Tibial nerve (tissue), 4 donors: ENCODE measurements around the gene AUH. TPM values are rescaled to one million over a fixed set of nuclear protein-coding genes. Genes with fewer than 3 reads are reported as not detected.

Source experiments
- DNase-seq, 2 donors: peaks; one replicate each; pipeline ENCODE4 v3.0.0-alpha.2; 2019; ENCODE audit warnings: low spot score in 2 of 2
- H3K27ac ChIP-seq, 4 donors: fragments of 200-600 bp; sonication (generic) in 3 of 4; one replicate each; pipeline ENCODE4 v1.5.1; 2017 to 2019; ENCODE audit warnings: mild to moderate bottlenecking in 1 of 4
- H3K27me3 ChIP-seq, 2 donors: fragments of 200-600 bp; sonication (generic) in 1 of 2; one replicate each; pipeline versions ENCODE4 v1.5.1 to v1.6.0; 2017 to 2019
- H3K36me3 ChIP-seq, 3 donors: fragments of 200-600 bp; sonication (generic); one replicate each; pipeline ENCODE4 v1.5.1; 2018 to 2019
- H3K4me1 ChIP-seq, 4 donors: fragments of 200-600 bp; sonication (generic) in 3 of 4; one replicate each; pipeline ENCODE4 v1.5.1; 2017 to 2019
- H3K4me3 ChIP-seq, 4 donors: fragments of 200-600 bp; sonication (generic) in 3 of 4; one replicate each; pipeline ENCODE4 v1.5.1; 2017 to 2019; ENCODE audit warnings: mild to moderate bottlenecking in 1 of 4, moderate library complexity in 1 of 4
- H3K9me3 ChIP-seq, 4 donors: fragments of 200-600 bp; sonication (generic) in 3 of 4; one replicate each; pipeline ENCODE4 v1.5.1; 2017 to 2019
- CTCF ChIP-seq, 5 experiments: fragments of 200-600 bp in 3 of 5; fragments of 450-650 bp in 2 of 5; sonication (generic) in 3 of 5; IDR thresholded peaks; one replicate each; pipeline ENCODE4 v1.5.1; 2016 to 2019; ENCODE audit warnings: antibody characterized with exemption in 5 of 5, mild to moderate bottlenecking in 3 of 5, moderate library complexity in 2 of 5
- EP300 ChIP-seq, 2 donors: sonication (generic); formaldehyde crosslinking; IDR thresholded peaks; one replicate each; pipeline ENCODE4 v1.6.1; 2017; ENCODE audit warnings: antibody characterized with exemption in 2 of 2, mild to moderate bottlenecking in 1 of 2
- POLR2A ChIP-seq, 2 donors: fragments of 450-650 bp; IDR thresholded peaks; one replicate each; pipeline ENCODE4 v1.6.1; 2017; ENCODE audit warnings: antibody characterized with exemption in 2 of 2, mild to moderate bottlenecking in 2 of 2, moderate library complexity in 2 of 2
- WGBS, 2 donors: methylation state at CpG; one replicate each; pipeline ENCODE4 v1.1.5; 2018; 5-methylcytosine and 5-hydroxymethylcytosine counted together
- total RNA-seq, 4 donors: library from RNA; depleted of rRNA; stranded (reverse); fragments of >200 nt; gene quantifications; one replicate each; pipeline ENCODE4 v1.1.0, GENCODE V29; 2016

The AUH gene
- total RNA-seq, 4 donors from 2014 or later: 40.5 to 70.1 (median 44.9) TPM

GRCh38 chr9:91359734-91360470 lies 1.8 kb downstream of the AUH start:
- Histone ChIP-seq H3K4me1 (peaks cover 0 to 62% (median 13%) of the 10 kb centered on the region in 4 donors), H3K4me3 (peak overlapping the region in 2 of 4 donors; percentile 89 to 99), H3K9me3 (no peaks in the 10 kb centered on the region), H3K27ac (peak overlapping the region in 3 of 4 donors; percentile 93 to 97 (median 96)), H3K36me3 (no peaks in the 10 kb centered on the region), H3K27me3 (no peaks in the 10 kb centered on the region)
- no peak for DNase-seq
- no peak for TF ChIP-seq POLR2A (IDR thresholded peaks at IDR 0.05)
- TF ChIP-seq CTCF (IDR thresholded peaks at IDR 0.05): no peak
- no peak for TF ChIP-seq EP300 (IDR thresholded peaks at IDR 0.05)
- 72 to 73% methylated on average over 7 of the region's 7 CpGs for WGBS, 2 donors

- Histone ChIP-seq H3K27me3 (no peaks in the 10 kb centered on the region), H3K4me1 (peaks cover 0 to 68% (median 15%) of the 10 kb centered on the region in 4 donors), H3K27ac (peak overlapping the region in 1 of 4 donors; percentile 36), H3K4me3 (no peak overlapping the region), H3K9me3 (no peaks in the 10 kb centered on the region), H3K36me3 (peaks cover 0 to 6% (median 4%) of the 10 kb centered on the region in 3 donors)
- WGBS, 2 donors: 64 to 70% methylated on average over 2 of the region's 2 CpGs
- DNase-seq: no peak
- TF ChIP-seq EP300 (IDR thresholded peaks at IDR 0.05): no peak
Observed at GRCh38 chr9:91359083-91359482, 2.6 kb downstream of the AUH start.

GRCh38 chr9:91354881-91355280 lies 6.8 kb downstream of the AUH start:
- TF ChIP-seq CTCF (IDR thresholded peaks at IDR 0.05): no peak
- no peak for TF ChIP-seq POLR2A (IDR thresholded peaks at IDR 0.05)
- no peak for TF ChIP-seq EP300 (IDR thresholded peaks at IDR 0.05)
- Histone ChIP-seq H3K9me3 (no peaks in the 10 kb centered on the region), H3K27me3 (no peaks in the 10 kb centered on the region), H3K36me3 (peaks cover 0 to 30% (median 6%) of the 10 kb centered on the region in 3 donors), H3K4me1 (peaks cover 2 to 54% (median 8%) of the 10 kb centered on the region in 4 donors), H3K27ac (peak overlapping the region in 2 of 4 donors; percentile 18 to 47), H3K4me3 (no peak overlapping the region)
- no peak for DNase-seq
- WGBS, 2 donors: 88 to 93% methylated on average over 1 of the region's 1 CpG

GRCh38 chr9:91349115-91349555 lies 12.6 kb downstream of the AUH start:
- H3K9me3 ChIP-seq: no peaks in the 10 kb centered on the region
- no peak overlapping the region for H3K4me3 ChIP-seq
- H3K27me3 ChIP-seq: no peaks in the 10 kb centered on the region
- peaks cover 0 to 3% (median 1%) of the 10 kb centered on the region in 4 donors for H3K4me1 ChIP-seq
- H3K27ac ChIP-seq: no peak overlapping the region
- no peak for TF ChIP-seq CTCF (IDR thresholded peaks at IDR 0.05)
- no peak for TF ChIP-seq POLR2A (IDR thresholded peaks at IDR 0.05)
- TF ChIP-seq EP300 (IDR thresholded peaks at IDR 0.05): no peak
- WGBS, 2 donors: 88 to 92% methylated on average over 3 of the region's 3 CpGs
- DNase-seq: no peak
- peaks cover 0 to 30% (median 2%) of the 10 kb centered on the region in 3 donors for H3K36me3 ChIP-seq

- H3K27me3 ChIP-seq: no peaks in the 10 kb centered on the region
- no peak for DNase-seq
- peaks cover 0 to 3% (median 1%) of the 10 kb centered on the region in 4 donors for H3K4me1 ChIP-seq
- H3K36me3 ChIP-seq: peaks cover 0 to 32% (median 0%) of the 10 kb centered on the region in 3 donors
- no peaks in the 10 kb centered on the region for H3K9me3 ChIP-seq
- TF ChIP-seq CTCF (IDR thresholded peaks at IDR 0.05): no peak
- TF ChIP-seq POLR2A (IDR thresholded peaks at IDR 0.05): no peak
- TF ChIP-seq EP300 (IDR thresholded peaks at IDR 0.05): no peak
- WGBS, 2 donors: 74 to 83% methylated on average over 6 of the region's 6 CpGs
- H3K27ac ChIP-seq: no peak overlapping the region
- no peak overlapping the region for H3K4me3 ChIP-seq
Observed at GRCh38 chr9:91348191-91348807, 13.4 kb downstream of the AUH start.
